Liver (tissue), 9 donors: ENCODE measurements around the gene TBX5. TPM values are rescaled to one million over a fixed set of nuclear protein-coding genes. Genes with fewer than 3 reads are reported as not detected.

Experiments used
- DNase-seq: peaks from one replicate; pipeline ENCODE4 v3.0.0-alpha.2; 2017; ENCODE audit warnings: low spot score
- H3K27ac ChIP-seq, 2 donors: one replicate each; pipeline ENCODE4 v1.7.0; 2013; ENCODE audit warnings: inconsistent platforms in 2 of 2, low read length in 2 of 2, control low read depth in 1 of 2, low read depth in 1 of 2, mild to moderate bottlenecking in 1 of 2
- H3K27me3 ChIP-seq, 4 donors: one replicate each; pipeline versions ENCODE4 v1.6.1 to v1.7.0; 2013; ENCODE audit warnings: low read length in 3 of 4, inconsistent platforms in 1 of 4, mild to moderate bottlenecking in 1 of 4, moderate library complexity in 1 of 4; ENCODE audit not compliant: control insufficient read depth in 4 of 4, insufficient read depth in 4 of 4
- H3K36me3 ChIP-seq, 4 donors: one replicate each; pipeline versions ENCODE4 v1.6.1 to v1.7.0; 2013; ENCODE audit warnings: low read length in 3 of 4, mild to moderate bottlenecking in 3 of 4, low read depth in 1 of 4, moderate library complexity in 1 of 4; ENCODE audit not compliant: control insufficient read depth in 4 of 4, insufficient read depth in 3 of 4
- H3K4me1 ChIP-seq, 4 donors: one replicate each; pipeline versions ENCODE4 v1.6.1 to v1.7.0; 2013; ENCODE audit warnings: low read length in 3 of 4, mild to moderate bottlenecking in 3 of 4, moderate library complexity in 1 of 4; ENCODE audit not compliant: control insufficient read depth in 4 of 4, insufficient read depth in 4 of 4
- H3K4me3 ChIP-seq, 3 donors: one replicate each; pipeline versions ENCODE4 v1.6.1 to v1.7.0; 2013; ENCODE audit warnings: low read length in 3 of 3, control low read depth in 1 of 3, low read depth in 1 of 3, mild to moderate bottlenecking in 1 of 3
- H3K9ac ChIP-seq, 2 donors: one replicate each; pipeline ENCODE4 v1.7.0; 2013; ENCODE audit warnings: low read length in 2 of 2, mild to moderate bottlenecking in 2 of 2, moderate library complexity in 2 of 2, control low read depth in 1 of 2, low read depth in 1 of 2
- H3K9me3 ChIP-seq, 4 donors: one replicate each; pipeline versions ENCODE4 v1.6.1 to v1.7.0; 2013; ENCODE audit warnings: low read length in 3 of 4; ENCODE audit not compliant: control insufficient read depth in 4 of 4
- ATF3 ChIP-seq: IDR thresholded peaks from 2 replicates; pipeline ENCODE4 v1.6.1; 2016; ENCODE audit warnings: antibody characterized with exemption
- CTCF ChIP-seq: fragments of 150-350 bp; IDR thresholded peaks from 2 replicates; pipeline ENCODE4 v1.5.1; 2017; ENCODE audit warnings: improper control_type of control experiment, low read depth, low read length; ENCODE audit not compliant: missing input control
- FOXA1 ChIP-seq: IDR thresholded peaks from 2 replicates; pipeline ENCODE4 v1.6.1; 2016; ENCODE audit warnings: antibody characterized with exemption
- FOXA2 ChIP-seq: IDR thresholded peaks from 2 replicates; pipeline ENCODE4 v1.6.1; 2016; ENCODE audit warnings: antibody characterized with exemption
- GABPA ChIP-seq, 2 donors: IDR thresholded peaks in 1 of 2; conservative IDR thresholded peaks in 1 of 2; 2 replicates each; pipeline ENCODE4 v1.6.1; 2016; ENCODE audit warnings: antibody characterized with exemption in 2 of 2, mild to moderate bottlenecking in 1 of 2, moderate library complexity in 1 of 2
- HNF4G ChIP-seq: IDR thresholded peaks from 2 replicates; pipeline ENCODE4 v1.6.1; 2016; ENCODE audit warnings: antibody characterized with exemption
- JUND ChIP-seq, 2 donors: IDR thresholded peaks; 2 replicates each; pipeline ENCODE4 v1.6.1; 2016; ENCODE audit warnings: antibody characterized with exemption in 2 of 2
- MAX ChIP-seq: IDR thresholded peaks from 2 replicates; pipeline ENCODE4 v1.6.1; 2016; ENCODE audit warnings: antibody characterized with exemption
- RAD21 ChIP-seq, 2 donors: IDR thresholded peaks; 2 replicates each; pipeline ENCODE4 v1.6.1; 2016; ENCODE audit warnings: antibody characterized with exemption in 2 of 2, mild to moderate bottlenecking in 2 of 2
- REST ChIP-seq: IDR thresholded peaks from 2 replicates; pipeline ENCODE4 v1.6.1; 2016; ENCODE audit warnings: antibody characterized with exemption, mild to moderate bottlenecking
- RXRA ChIP-seq, 2 donors: IDR thresholded peaks; 2 replicates each; pipeline ENCODE4 v1.6.1; 2017 to 2018; ENCODE audit warnings: antibody characterized with exemption in 2 of 2, mild to moderate bottlenecking in 1 of 2
- TAF1 ChIP-seq: conservative IDR thresholded peaks from 2 replicates; pipeline ENCODE4 v1.6.1; 2016; ENCODE audit warnings: antibody characterized with exemption, mild to moderate bottlenecking
- YY1 ChIP-seq: IDR thresholded peaks from 2 replicates; pipeline ENCODE4 v1.6.1; 2016; ENCODE audit warnings: antibody characterized with exemption, mild to moderate bottlenecking
- ZBTB33 ChIP-seq: IDR thresholded peaks from 2 replicates; pipeline ENCODE4 v1.6.1; 2016; ENCODE audit warnings: antibody characterized with exemption
- WGBS: extraction: QIAGEN DNeasy Blood & Tissue Kit; methylation state at CpG from one replicate; pipeline ENCODE4 v1.1.7; 2013; 5-methylcytosine and 5-hydroxymethylcytosine counted together
- polyA plus RNA-seq, 2 donors: library from polyadenylated mRNA; stranded (reverse) in 1 of 2; unstranded in 1 of 2; fragments of 200-250 nt in 1 of 2; fragments of >200 nt in 1 of 2; fragmentation: Nextera tagmentation in 1 of 2; extraction: Ambion mirVana in 1 of 2; gene quantifications; one replicate each; pipeline versions ENCODE4 v1.2.1 to v1.2.3, GENCODE V29; 2013 to 2015
- total RNA-seq, 2 donors: library from RNA; depleted of rRNA; stranded (reverse); fragments of >200 nt; gene quantifications; one replicate each; pipeline ENCODE4 v1.2.3, GENCODE V29; 2014
- donor health status: healthy.
- donor health status: healthy.
- donor health status: healthy.
- donor health status: healthy.
- donor health status: healthy.

Gene TBX5
- total and polyA plus RNA-seq, 4 donors, result 0.03 TPM; not detected in 3

GRCh38 chr12:114397978-114398881, 7.7 kb downstream of the TBX5 start (continued):
- TF ChIP-seq ZBTB33, result no peak
- no peak for TF ChIP-seq MAX
- TF ChIP-seq HNF4G, result no peak
- TF ChIP-seq YY1, result no peak

GRCh38 chr12:114396869-114397719, 8.8 kb downstream of the TBX5 start:
- DNase-seq, result no peak
- no peak overlapping the region for H3K4me3 ChIP-seq
- no peak for TF ChIP-seq CTCF
- TF ChIP-seq RXRA (IDR thresholded peaks at IDR 0.05), result no peak
- TF ChIP-seq ATF3, result no peak
- TF ChIP-seq GABPA (IDR thresholded peaks at IDR 0.05 in 1 of 2, conservative IDR thresholded peaks at IDR 0.05 in 1 of 2), result no peak
- no peak for TF ChIP-seq FOXA1
- TF ChIP-seq HNF4G, result no peak
- TF ChIP-seq JUND (IDR thresholded peaks at IDR 0.05), result no peak
- TF ChIP-seq TAF1, result no peak
- TF ChIP-seq FOXA2, result no peak
- no peak for TF ChIP-seq REST
- TF ChIP-seq RAD21 (IDR thresholded peaks at IDR 0.05), result no peak
- TF ChIP-seq MAX, result no peak
- no peaks in the 10 kb centered on the region for H3K36me3 ChIP-seq
- no peak overlapping the region for H3K9ac ChIP-seq
- H3K27me3 ChIP-seq, result peaks cover 4 to 26% (median 12%) of the 10 kb centered on the region in 4 donors
- 10% methylated on average over 19 of the region's 19 CpGs for WGBS
- H3K27ac ChIP-seq, result no peak overlapping the region
- no peaks in the 10 kb centered on the region for H3K4me1 ChIP-seq
- H3K9me3 ChIP-seq, result no peaks in the 10 kb centered on the region
